ENCODE data around the gene DYSF.
A peak's percentile ranks its signal among the peaks of the same experiment; 100 is the strongest.

DYSF gene

GRCh38 chr2:71668326-71669057, 215.1 kb downstream of the DYSF start:
- H3K79me1 ChIP-seq (ENCODE audit: low read depth, low read length) = no peaks in the 10 kb centered on the region
- H3K27ac ChIP-seq (replicated peaks; ENCODE audit: low read length) = no peak overlapping the region
- no peak overlapping the region for H3K4ac ChIP-seq (ENCODE audit: low read length)
- no peak overlapping the region for H3K4me3 ChIP-seq (ENCODE audit: low read length in 2 of 2)
- peaks cover 0 to 3% of the 10 kb centered on the region in 2 donors for H3K4me1 ChIP-seq (ENCODE audit: control insufficient read depth in 2 of 2, insufficient read depth in 1 of 2, low read depth in 1 of 2, low read length in 2 of 2)
- no peak overlapping the region for H3K14ac ChIP-seq (ENCODE audit: low read length)
- H2BK120ac ChIP-seq (ENCODE audit: low read depth, low read length) = no peak overlapping the region
- H3K9ac ChIP-seq (ENCODE audit: low read depth, low read length, poor library complexity) = no peak overlapping the region
- no peak overlapping the region for H2AFZ ChIP-seq (ENCODE audit: low read length)
- peaks cover 0 to 4% (median 0%) of the 10 kb centered on the region in 3 experiments for H3K27me3 ChIP-seq (ENCODE audit: control insufficient read depth in 3 of 3, insufficient read depth in 3 of 3, low read depth in 1 of 3, low read length in 3 of 3)
- peak overlapping the region; percentile 77 for H4K91ac ChIP-seq (ENCODE audit: low read depth, low read length, poor library complexity)
- H4K8ac ChIP-seq (ENCODE audit: low read depth, low read length) = no peak overlapping the region
- H3K36me3 ChIP-seq (replicated peaks in 1 of 2; ENCODE audit: control insufficient read depth in 2 of 2, insufficient read depth in 2 of 2, low read length in 2 of 2) = no peaks in the 10 kb centered on the region
- no peak overlapping the region for H2AK5ac ChIP-seq (ENCODE audit: low read depth, low read length)
- H2BK15ac ChIP-seq (ENCODE audit: low read length) = peak overlapping the region; percentile 54
- no CpG with 5 or more reads among the region's 17 CpGs for WGBS, 2 donors (ENCODE audit: extremely low coverage in 2 of 2, insufficient read length in 2 of 2, insufficient replicate concordance in 1 of 2)
- H3K18ac ChIP-seq (ENCODE audit: low read length) = peak overlapping the region; percentile 55
- H2BK12ac ChIP-seq (ENCODE audit: low read length) = no peak overlapping the region
- H3K4me2 ChIP-seq (ENCODE audit: insufficient read depth, low read length, poor library complexity, severe bottlenecking) = no peak overlapping the region
- DNase-seq (ENCODE audit: low spot score) = no peak
- H3K9me3 ChIP-seq (replicated peaks in 1 of 2; ENCODE audit: control insufficient read depth in 2 of 2, insufficient read depth in 1 of 2, low read depth in 1 of 2, low read length in 2 of 2) = no peaks in the 10 kb centered on the region
- H3K23ac ChIP-seq (ENCODE audit: low read depth, low read length, poor library complexity) = no peak overlapping the region
- no peak overlapping the region for H2BK5ac ChIP-seq (ENCODE audit: low read length)

GRCh38 chr2:71669058-71669456, 215.7 kb downstream of the DYSF start:
- Histone ChIP-seq H3K9ac (ENCODE audit: low read depth, low read length, poor library complexity) (no peak overlapping the region), H3K27me3 (ENCODE audit: control insufficient read depth in 3 of 3, insufficient read depth in 3 of 3, low read depth in 1 of 3, low read length in 3 of 3) (peaks cover 0 to 4% (median 0%) of the 10 kb centered on the region in 3 experiments), H3K36me3 (replicated peaks in 1 of 2; ENCODE audit: control insufficient read depth in 2 of 2, insufficient read depth in 2 of 2, low read length in 2 of 2) (no peaks in the 10 kb centered on the region), H3K9me3 (replicated peaks in 1 of 2; ENCODE audit: control insufficient read depth in 2 of 2, insufficient read depth in 1 of 2, low read depth in 1 of 2, low read length in 2 of 2) (no peaks in the 10 kb centered on the region), H2AK5ac (ENCODE audit: low read depth, low read length) (no peak overlapping the region), H3K79me1 (ENCODE audit: low read depth, low read length) (no peaks in the 10 kb centered on the region), H4K91ac (ENCODE audit: low read depth, low read length, poor library complexity) (no peak overlapping the region), H3K18ac (ENCODE audit: low read length) (no peak overlapping the region), H3K4me2 (ENCODE audit: insufficient read depth, low read length, poor library complexity, severe bottlenecking) (no peak overlapping the region), H2BK15ac (ENCODE audit: low read length) (no peak overlapping the region), H2AFZ (ENCODE audit: low read length) (no peak overlapping the region), H3K4ac (ENCODE audit: low read length) (no peak overlapping the region), H3K27ac (replicated peaks; ENCODE audit: low read length) (no peak overlapping the region), H3K14ac (ENCODE audit: low read length) (no peak overlapping the region), H3K4me3 (ENCODE audit: low read length in 2 of 2) (no peak overlapping the region), H4K8ac (ENCODE audit: low read depth, low read length) (no peak overlapping the region), H3K4me1 (ENCODE audit: control insufficient read depth in 2 of 2, insufficient read depth in 1 of 2, low read depth in 1 of 2, low read length in 2 of 2) (peaks cover 0 to 3% of the 10 kb centered on the region in 2 donors), H2BK12ac (ENCODE audit: low read length) (no peak overlapping the region), H2BK120ac (ENCODE audit: low read depth, low read length) (no peak overlapping the region), H2BK5ac (ENCODE audit: low read length) (no peak overlapping the region), H3K23ac (ENCODE audit: low read depth, low read length, poor library complexity) (no peak overlapping the region)
- no peak for DNase-seq (ENCODE audit: low spot score)
- no CpG with 5 or more reads among the region's 9 CpGs for WGBS, 2 donors (ENCODE audit: extremely low coverage in 2 of 2, insufficient read length in 2 of 2, insufficient replicate concordance in 1 of 2)

GRCh38 chr2:71669628-71670429, 216.5 kb downstream of the DYSF start:
- Histone ChIP-seq H3K14ac (ENCODE audit: low read length) (peak overlapping the region; percentile 31), H3K4ac (ENCODE audit: low read length) (no peak overlapping the region), H3K27me3 (ENCODE audit: control insufficient read depth in 3 of 3, insufficient read depth in 3 of 3, low read depth in 1 of 3, low read length in 3 of 3) (peaks cover 0 to 4% (median 0%) of the 10 kb centered on the region in 3 experiments), H2AFZ (ENCODE audit: low read length) (no peak overlapping the region), H3K36me3 (replicated peaks in 1 of 2; ENCODE audit: control insufficient read depth in 2 of 2, insufficient read depth in 2 of 2, low read length in 2 of 2) (no peaks in the 10 kb centered on the region), H3K23ac (ENCODE audit: low read depth, low read length, poor library complexity) (peak overlapping the region; percentile 92), H2BK15ac (ENCODE audit: low read length) (peak overlapping the region; percentile 23), H2BK12ac (ENCODE audit: low read length) (no peak overlapping the region), H3K9ac (ENCODE audit: low read depth, low read length, poor library complexity) (no peak overlapping the region), H4K91ac (ENCODE audit: low read depth, low read length, poor library complexity) (no peak overlapping the region), H3K4me3 (ENCODE audit: low read length in 2 of 2) (no peak overlapping the region), H2AK5ac (ENCODE audit: low read depth, low read length) (peak overlapping the region; percentile 93), H3K79me1 (ENCODE audit: low read depth, low read length) (no peaks in the 10 kb centered on the region), H2BK5ac (ENCODE audit: low read length) (no peak overlapping the region), H3K18ac (ENCODE audit: low read length) (peak overlapping the region; percentile 69), H2BK120ac (ENCODE audit: low read depth, low read length) (no peak overlapping the region), H4K8ac (ENCODE audit: low read depth, low read length) (no peak overlapping the region), H3K27ac (replicated peaks; ENCODE audit: low read length) (no peak overlapping the region), H3K4me2 (ENCODE audit: insufficient read depth, low read length, poor library complexity, severe bottlenecking) (no peak overlapping the region), H3K9me3 (replicated peaks in 1 of 2; ENCODE audit: control insufficient read depth in 2 of 2, insufficient read depth in 1 of 2, low read depth in 1 of 2, low read length in 2 of 2) (no peaks in the 10 kb centered on the region), H3K4me1 (ENCODE audit: control insufficient read depth in 2 of 2, insufficient read depth in 1 of 2, low read depth in 1 of 2, low read length in 2 of 2) (peaks cover 0 to 3% of the 10 kb centered on the region in 2 donors)
- DNase-seq (ENCODE audit: low spot score) = no peak
- no CpG with 5 or more reads among the region's 8 CpGs for WGBS, 2 donors (ENCODE audit: extremely low coverage in 2 of 2, insufficient read length in 2 of 2, insufficient replicate concordance in 1 of 2)

GRCh38 chr2:71670430-71670795, 217.1 kb downstream of the DYSF start:
- no peak overlapping the region for H4K91ac ChIP-seq (ENCODE audit: low read depth, low read length, poor library complexity)
- H3K4ac ChIP-seq (ENCODE audit: low read length) = no peak overlapping the region
- H3K79me1 ChIP-seq (ENCODE audit: low read depth, low read length) = no peaks in the 10 kb centered on the region
- no peak overlapping the region for H3K23ac ChIP-seq (ENCODE audit: low read depth, low read length, poor library complexity)
- WGBS, 2 donors (ENCODE audit: extremely low coverage in 2 of 2, insufficient read length in 2 of 2, insufficient replicate concordance in 1 of 2) = no CpG with 5 or more reads among the region's 4 CpGs
- no peak overlapping the region for H2BK5ac ChIP-seq (ENCODE audit: low read length)
- H3K4me1 ChIP-seq (ENCODE audit: control insufficient read depth in 2 of 2, insufficient read depth in 1 of 2, low read depth in 1 of 2, low read length in 2 of 2) = peaks cover 0 to 3% of the 10 kb centered on the region in 2 donors
- no peak overlapping the region for H3K18ac ChIP-seq (ENCODE audit: low read length)
- no peak overlapping the region for H3K4me3 ChIP-seq (ENCODE audit: low read length in 2 of 2)
- H2BK12ac ChIP-seq (ENCODE audit: low read length) = no peak overlapping the region
- H2AK5ac ChIP-seq (ENCODE audit: low read depth, low read length) = no peak overlapping the region
- no peak overlapping the region for H2AFZ ChIP-seq (ENCODE audit: low read length)
- no peak overlapping the region for H4K8ac ChIP-seq (ENCODE audit: low read depth, low read length)
- no peak for DNase-seq (ENCODE audit: low spot score)
- no peak overlapping the region for H3K9ac ChIP-seq (ENCODE audit: low read depth, low read length, poor library complexity)
- peaks cover 0 to 4% (median 0%) of the 10 kb centered on the region in 3 experiments for H3K27me3 ChIP-seq (ENCODE audit: control insufficient read depth in 3 of 3, insufficient read depth in 3 of 3, low read depth in 1 of 3, low read length in 3 of 3)
- H3K27ac ChIP-seq (replicated peaks; ENCODE audit: low read length) = no peak overlapping the region
- no peaks in the 10 kb centered on the region for H3K36me3 ChIP-seq (replicated peaks in 1 of 2; ENCODE audit: control insufficient read depth in 2 of 2, insufficient read depth in 2 of 2, low read length in 2 of 2)
- no peak overlapping the region for H2BK15ac ChIP-seq (ENCODE audit: low read length)
- H3K14ac ChIP-seq (ENCODE audit: low read length) = no peak overlapping the region
- H3K9me3 ChIP-seq (replicated peaks in 1 of 2; ENCODE audit: control insufficient read depth in 2 of 2, insufficient read depth in 1 of 2, low read depth in 1 of 2, low read length in 2 of 2) = no peaks in the 10 kb centered on the region
- no peak overlapping the region for H2BK120ac ChIP-seq (ENCODE audit: low read depth, low read length)
- H3K4me2 ChIP-seq (ENCODE audit: insufficient read depth, low read length, poor library complexity, severe bottlenecking) = no peak overlapping the region
